COR-L47 (cell line): ENCODE data around the gene FILIP1.

Source experiments
- DNase-seq: peaks from one replicate; lab custom pipeline; 2025; lab: John Stamatoyannopoulos, UW

The FILIP1 gene

GRCh38 chr6:75291744-75292143 is 201.9 kb downstream of the FILIP1 start:
- DNase-seq, result no peak

DNA sequence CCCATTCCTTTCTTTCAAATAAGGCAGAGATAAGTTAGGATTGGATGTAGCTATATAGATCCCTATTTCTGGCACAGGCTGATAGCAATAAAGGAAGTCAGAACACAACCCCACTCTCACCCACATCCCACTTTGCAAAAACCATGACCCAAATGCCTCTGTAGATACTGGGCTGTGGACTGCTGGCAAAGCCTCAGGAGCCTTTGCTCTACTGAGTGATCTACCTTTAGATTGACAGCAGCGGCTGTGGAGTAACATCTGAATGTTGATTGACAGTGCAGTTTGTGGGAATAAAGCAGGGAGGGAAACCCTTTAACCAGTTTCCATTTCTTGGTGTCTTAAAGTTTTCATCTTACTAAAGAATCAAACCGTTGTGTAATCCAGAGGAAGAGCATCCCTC is 202.3 kb downstream of the FILIP1 start:
- no peak for DNase-seq

- no peak for DNase-seq
Measured at GRCh38 chr6:75290136-75290945, 203.3 kb downstream of the FILIP1 start.

DNA sequence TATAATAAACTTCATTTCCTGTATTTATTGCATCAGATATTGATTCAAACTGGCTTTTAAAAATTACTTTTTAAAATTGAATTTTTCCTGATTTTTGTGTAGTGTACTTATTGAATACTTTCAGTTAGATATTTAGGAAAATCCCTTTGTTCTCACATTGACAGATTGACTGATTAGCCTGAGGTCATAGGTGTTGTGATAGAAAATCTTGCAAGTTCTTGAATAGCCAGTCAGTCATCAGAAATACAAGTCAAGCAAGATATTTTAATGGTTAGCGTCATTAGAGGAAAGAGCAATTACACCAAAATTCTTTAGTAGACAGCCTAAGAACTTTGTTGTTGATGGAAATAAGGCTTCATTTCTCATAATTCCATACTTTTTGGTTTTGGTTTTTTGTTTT is 205.6 kb downstream of the FILIP1 start:
- no peak for DNase-seq

DNA sequence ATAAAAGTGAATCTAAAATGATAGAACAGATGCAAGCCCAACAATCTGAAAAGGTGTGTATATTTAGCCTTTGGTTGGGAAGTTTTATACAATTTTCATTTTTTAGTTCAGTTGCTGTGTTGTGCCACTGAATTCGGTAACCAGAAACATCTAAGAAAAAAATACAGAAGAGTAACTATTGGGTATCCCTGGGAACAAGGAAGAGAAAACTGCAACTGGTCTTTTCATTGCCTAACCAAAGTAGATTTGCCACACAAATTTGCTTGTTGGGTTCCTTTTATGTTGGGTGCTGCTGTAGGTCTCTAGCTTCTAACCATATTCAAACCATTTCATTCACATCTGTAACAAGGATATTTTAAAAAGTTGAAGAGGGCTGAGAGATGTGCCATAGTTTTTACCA is 206.2 kb downstream of the FILIP1 start:
- DNase-seq, result no peak

- DNase-seq, result no peak
Measured at GRCh38 chr6:75286955-75287354, 206.6 kb downstream of the FILIP1 start.

DNA sequence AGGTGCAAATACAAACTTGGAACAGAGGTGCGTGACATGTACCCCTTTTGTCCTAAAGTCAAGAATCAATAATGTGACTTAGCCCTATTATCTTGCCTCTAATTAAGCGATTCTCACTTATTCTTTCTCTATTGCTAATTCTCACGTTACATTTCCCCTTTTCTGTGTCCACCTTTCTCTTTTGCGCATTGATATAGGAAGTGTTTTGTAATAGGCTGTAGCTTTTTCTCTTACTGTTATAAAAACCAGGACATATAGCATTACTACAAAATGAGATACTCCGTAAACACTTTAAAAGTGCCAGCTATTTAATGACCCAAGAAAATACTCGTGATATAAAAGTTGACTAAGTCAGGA is 208.3 kb downstream of the FILIP1 start:
- no peak for DNase-seq

DNA sequence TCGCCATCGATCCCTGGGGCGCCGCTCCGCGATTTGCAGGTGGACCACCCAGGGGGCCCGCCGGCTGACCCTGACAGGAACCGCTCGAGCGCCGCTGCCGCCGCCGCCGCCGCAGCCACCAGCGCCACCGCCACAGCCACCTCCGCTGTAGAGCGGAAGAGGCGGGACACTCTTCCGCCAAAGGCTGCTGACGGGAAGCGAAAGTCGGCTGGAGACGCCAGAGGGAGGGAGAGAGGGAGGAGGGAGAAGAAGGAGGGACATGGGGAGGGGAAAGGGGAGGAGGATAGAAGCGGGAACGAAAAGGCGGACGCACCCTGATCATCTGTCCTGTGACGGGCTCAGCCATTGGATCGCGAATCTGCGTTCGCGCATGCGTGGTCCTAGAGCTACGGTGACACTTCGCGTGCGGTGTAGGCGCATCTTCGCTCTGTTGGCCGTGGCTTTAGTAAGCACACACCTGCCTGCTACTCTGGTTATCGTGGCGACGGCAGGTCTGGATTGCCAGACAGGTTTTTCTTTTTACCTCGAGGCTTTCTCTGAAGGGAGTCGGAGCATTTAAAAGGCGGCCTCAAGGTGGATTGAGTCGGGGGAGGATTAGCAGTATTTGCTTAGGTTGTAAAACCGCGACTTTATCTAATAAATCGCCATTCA is 208.8 kb downstream of the FILIP1 start, which contains the start of gene TMEM30A:
TSS of gene TMEM30A (minus strand) at position 161 of the 651 bp plus-strand sequence. CDS start at position 7, 154 bp downstream.
- peak; percentile 98 for DNase-seq

- DNase-seq, result no peak
Measured at GRCh38 chr6:75283907-75284631, 209.5 kb downstream of the FILIP1 start.

DNA sequence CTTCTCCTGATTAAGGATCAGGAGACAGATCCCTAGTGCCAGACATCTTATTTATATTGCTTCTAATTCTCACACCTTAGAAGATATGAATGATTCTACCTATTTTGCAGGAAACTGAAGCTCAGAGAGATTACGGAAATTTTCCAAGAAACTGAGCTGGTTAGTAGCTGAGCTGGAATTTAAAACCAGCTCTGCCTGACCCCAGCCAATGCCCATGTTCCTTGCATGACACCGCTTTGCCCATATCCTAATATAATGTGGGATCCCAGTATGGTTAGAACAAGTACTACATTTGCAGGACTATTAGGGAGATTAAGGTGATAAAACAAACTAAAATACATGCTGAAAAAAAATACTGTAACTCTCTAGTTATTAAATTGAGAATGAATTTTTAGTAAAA is 210.9 kb downstream of the FILIP1 start:
- DNase-seq, result no peak

DNA sequence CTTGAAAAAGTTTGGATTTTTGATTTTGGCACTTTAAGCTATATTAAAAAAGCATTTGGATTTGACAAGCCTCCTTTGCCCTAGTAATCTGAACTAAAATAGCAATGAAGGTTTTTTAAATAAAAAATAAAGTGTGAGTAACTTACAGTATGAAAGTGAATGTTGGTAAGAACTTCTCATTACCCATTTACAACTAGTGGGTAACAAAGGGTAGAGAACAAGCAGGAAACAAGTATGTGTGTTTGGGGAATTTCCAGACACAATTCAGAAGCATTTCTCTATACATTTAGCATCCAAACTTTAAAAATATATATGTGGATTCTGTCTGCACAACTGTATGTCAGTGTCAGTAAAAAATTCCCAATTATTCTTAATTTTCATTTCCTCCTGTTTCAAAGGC is 211.9 kb downstream of the FILIP1 start:
- DNase-seq, result no peak

DNA sequence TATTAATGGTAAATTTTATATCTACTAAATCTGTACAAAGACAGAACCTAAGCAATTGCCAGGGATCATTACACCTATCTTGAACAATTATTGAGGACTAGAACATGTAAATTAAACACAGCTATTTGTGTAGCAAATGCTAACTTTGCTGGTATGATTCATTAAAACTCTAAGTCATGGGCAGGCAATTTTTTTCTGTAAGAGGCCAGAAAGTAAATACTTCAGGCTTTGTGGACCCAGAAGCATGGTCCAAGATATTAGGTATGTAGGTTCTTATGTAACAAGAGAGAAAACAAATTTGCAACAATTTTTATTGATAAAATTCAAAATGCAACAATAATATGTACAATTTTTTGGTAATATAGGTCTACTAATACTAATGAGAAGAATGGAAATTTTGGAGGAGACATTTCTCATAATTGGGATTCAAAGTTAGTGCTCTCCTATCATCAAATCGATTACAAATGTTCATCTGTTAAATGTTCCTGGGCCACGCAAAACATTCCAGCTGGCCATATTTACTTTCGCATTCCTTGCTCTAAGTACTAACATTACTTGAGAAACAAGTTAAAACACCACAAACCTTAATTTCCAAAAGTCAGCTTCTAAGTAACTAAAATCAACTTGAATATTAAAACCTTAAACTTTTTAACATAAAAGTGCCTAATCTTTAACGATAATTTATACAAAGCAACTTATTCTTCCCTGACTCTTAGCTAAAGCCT is 213.3 kb downstream of the FILIP1 start:
- DNase-seq, result no peak

DNA sequence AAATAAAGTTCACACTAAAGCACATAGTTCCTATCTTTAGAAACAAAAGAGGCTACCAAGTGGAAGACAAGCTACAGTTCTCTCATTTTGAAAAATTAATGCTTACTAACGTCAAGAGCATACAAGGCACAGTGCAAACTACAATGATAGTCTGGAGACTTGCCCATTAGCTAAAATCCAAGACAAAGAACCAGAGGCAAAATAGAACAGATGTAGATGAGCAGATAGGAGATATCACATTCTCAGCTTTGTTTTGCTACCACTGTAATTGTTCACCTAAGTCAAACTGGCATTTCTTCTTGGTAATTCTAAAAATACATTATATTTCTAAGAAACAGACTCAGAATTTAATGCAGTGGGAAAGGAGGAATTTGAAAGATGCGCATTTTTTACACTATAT is 214.2 kb downstream of the FILIP1 start:
- no peak for DNase-seq

DNA sequence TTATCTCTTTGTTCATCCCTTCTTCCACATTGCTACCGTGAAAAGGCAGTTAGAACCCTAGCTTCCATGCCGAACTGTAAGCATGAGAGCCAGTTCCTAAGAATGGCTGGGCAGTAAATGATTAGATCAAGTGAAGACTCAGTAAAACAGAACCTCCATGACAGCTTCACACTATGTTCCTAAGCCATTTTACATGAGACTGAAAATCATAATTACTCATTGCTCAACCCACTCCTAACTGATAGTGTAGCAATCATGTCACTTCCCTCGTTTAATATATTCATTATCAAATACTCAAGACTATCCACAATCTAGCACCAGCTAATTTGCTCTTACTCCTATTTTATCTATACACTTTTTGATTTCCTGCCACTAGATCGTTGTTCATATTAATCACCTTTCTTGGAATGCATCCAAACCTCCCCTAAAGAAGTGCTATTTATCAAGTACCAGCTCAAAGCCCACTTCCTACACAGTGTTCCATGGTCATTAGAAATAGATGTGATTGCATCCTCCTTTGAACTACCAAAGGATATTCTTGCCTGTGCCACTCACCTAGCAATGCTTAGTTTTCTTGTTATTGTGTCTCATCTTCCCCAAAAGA is 215.0 kb downstream of the FILIP1 start:
- no peak for DNase-seq

DNA sequence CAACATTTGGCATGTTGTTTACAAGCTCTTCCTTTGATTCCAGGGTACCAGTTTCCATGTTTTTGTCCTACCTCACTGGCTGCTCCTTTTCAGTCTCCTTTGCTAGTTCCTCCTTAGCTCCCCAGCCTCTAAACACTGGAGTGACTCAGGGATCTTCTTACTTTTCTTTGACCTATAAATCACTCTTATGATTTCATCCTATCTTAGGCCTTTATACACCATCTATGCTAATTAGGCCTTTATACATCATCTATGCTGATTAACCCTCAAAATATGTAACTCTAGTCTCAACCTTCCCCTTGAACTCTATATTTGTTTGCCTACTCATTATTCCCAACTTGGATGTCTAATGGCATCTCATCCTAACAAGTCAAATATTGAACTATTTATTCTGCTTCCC is 218.5 kb downstream of the FILIP1 start:
- no peak for DNase-seq

DNA sequence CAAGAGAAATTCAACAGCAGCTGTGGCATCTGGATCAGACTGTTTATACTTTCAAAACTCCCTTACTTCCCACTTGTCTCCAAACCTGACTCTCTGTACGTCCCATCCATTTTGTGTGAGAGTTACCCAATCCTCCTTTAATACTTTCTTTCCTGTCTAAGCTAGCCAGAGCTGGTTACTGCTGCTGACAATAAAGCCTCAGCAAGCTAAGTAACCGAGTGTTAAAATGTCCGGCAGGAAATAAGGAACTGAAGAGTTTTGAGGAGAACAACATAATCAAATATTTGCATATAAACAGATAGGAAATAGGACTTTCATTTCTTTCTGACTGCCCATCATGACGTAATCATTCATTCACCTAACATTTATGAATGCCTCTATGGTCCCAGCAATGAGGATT is 220.6 kb downstream of the FILIP1 start:
- DNase-seq, result no peak

DNA sequence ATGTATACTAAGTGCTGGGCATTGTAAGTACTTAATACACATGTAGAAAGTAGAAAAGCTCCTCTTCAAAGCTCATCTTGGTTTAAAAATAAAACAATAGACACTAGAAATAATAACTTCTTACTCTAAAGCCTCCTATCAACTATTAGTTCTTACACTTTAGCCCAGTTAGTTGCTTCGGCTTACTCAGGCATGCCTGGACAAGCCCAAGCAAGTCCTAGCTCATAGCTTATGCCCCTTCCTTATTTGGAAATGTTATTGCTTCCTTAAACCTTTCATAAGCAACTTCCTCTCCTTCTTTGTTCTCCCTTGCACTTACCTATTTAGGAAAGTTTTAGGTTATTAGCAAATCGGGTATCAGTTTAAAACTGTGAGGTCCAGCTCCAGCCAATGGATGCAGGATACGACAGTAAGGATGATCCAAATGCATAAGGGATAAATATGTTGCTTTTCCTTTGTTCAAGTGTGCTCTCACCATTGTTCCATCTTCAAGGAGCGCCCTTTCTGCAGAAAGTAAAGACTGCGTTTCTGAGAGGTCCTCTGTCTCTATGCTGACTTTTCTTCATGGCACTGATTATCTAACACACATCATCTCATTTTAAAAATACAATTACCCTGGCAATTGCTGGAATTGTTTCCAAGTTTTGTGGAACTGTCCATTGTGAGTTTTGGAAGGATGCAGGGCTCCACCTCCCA is 221.3 kb downstream of the FILIP1 start:
- DNase-seq, result no peak

GRCh38 chr6:75268988-75269354 is 224.6 kb downstream of the FILIP1 start:
- DNase-seq, result no peak

DNA sequence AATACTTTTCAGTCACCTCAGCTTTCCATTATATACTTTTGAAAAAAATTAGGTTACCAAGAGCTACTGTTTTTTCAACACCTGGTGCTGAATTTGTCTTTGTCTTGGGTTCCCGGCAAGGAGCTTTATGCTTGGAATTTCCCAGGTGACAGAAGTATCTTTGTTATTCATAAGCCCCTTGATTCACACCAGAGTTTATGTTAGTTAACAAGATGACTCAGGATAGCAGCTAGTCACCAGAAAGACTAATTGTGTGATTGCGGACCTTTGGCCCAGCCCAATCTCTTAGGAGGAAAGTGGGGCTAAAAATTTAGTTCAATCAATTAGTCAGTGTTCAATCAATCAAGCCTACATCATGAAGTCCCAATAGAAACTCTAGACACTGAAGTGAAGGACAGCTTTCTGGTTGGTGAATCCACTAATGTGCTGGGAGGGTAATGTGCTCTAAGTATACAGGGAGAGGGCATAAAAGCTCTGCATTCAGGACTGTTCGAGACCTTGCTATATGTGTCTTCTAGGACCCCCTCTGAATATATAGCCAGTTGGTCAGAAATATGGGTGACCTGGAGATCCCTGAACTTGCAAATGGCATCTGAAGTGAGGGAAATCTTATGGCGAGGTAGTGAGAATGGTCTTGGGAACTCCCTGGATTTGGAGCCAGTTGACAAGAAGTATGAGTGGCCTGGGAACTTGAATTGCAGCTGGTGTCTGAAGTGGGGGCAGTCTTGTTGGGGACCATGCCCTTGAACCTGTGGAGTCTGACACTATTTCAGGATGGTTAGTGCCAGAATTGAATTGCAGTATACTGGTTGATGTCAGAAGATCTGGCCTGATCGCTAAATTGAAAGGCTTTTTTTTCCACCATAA is 225.2 kb downstream of the FILIP1 start:
- DNase-seq, result no peak

DNA sequence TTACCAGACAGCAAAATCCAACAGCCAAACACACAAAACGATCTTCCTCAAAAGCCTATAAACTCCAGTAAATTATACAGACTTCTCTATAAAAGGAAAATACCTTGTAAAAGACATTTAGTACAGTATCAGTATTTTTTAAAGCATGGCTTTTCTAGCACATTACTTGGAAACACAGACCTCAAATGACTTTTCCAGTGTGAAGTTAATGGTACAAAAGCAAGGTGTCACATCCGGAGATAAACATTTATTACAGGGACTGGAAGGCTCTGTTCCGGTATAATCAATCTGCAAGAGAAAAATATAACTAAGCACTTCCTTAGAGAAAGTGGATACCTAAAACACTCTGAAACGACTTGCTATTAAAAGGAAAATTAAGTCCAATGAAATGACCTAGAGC is 226.1 kb downstream of the FILIP1 start:
- no peak for DNase-seq
